Stomach (tissue), 4 donors: ENCODE measurements around the gene GRIA4.

Experiments
- CTCF ChIP-seq, 7 experiments: fragments of 450-650 bp in 4 of 7; fragments of 200-600 bp in 3 of 7; sonication (generic) in 3 of 7; IDR thresholded peaks; one replicate each; pipeline ENCODE4 v1.5.1; 2016 to 2019; ENCODE audit warnings: antibody characterized with exemption in 7 of 7, control low read depth in 2 of 7, mild to moderate bottlenecking in 1 of 7
- POLR2A ChIP-seq, 4 donors: fragments of 450-650 bp; IDR thresholded peaks; one replicate each; pipeline ENCODE4 v1.6.1; 2016; ENCODE audit warnings: antibody characterized with exemption in 4 of 4, control low read depth in 2 of 4, mild to moderate bottlenecking in 1 of 4, moderate library complexity in 1 of 4
- POLR2AphosphoS5 ChIP-seq, 3 donors: sonication (generic); formaldehyde crosslinking; IDR thresholded peaks; one replicate each; pipeline ENCODE4 v1.6.1; 2016; ENCODE audit warnings: antibody characterized with exemption in 3 of 3

- TF ChIP-seq CTCF (IDR thresholded peaks at IDR 0.05) = no peak
- no peak for TF ChIP-seq POLR2A (IDR thresholded peaks at IDR 0.05)
- no peak for TF ChIP-seq POLR2AphosphoS5 (IDR thresholded peaks at IDR 0.05)
These were observed 31.6 kb downstream of the GRIA4 start for GRCh38 chr11:105641433-105641832.
